ENCODE measurements around the gene ARL4D. TPM values are rescaled to one million over a fixed set of nuclear protein-coding genes. Genes with fewer than 3 reads are reported as not detected.

The ARL4D gene
- polyA plus RNA-seq, 1 donor from 2014 or later, result 10.6 TPM

- Histone ChIP-seq H3K4me2 (ENCODE audit: low read length) (no peak overlapping the region), H3K9me2 (ENCODE audit: insufficient read depth, low read length) (no peaks in the 10 kb centered on the region), H4K20me1 (ENCODE audit: insufficient read depth) (no peaks in the 10 kb centered on the region), H3K27me3 (ENCODE audit: insufficient read depth, low read depth, low read length) (no peaks in the 10 kb centered on the region), H3K9ac (ENCODE audit: low read length) (no peak overlapping the region), H3K36me3 (ENCODE audit: insufficient read depth, low read length) (no peaks in the 10 kb centered on the region), H3F3A (ENCODE audit: insufficient read depth, low read length, poor library complexity, severe bottlenecking) (no peaks in the 10 kb centered on the region), H3K9me3 (ENCODE audit: low read length) (no peaks in the 10 kb centered on the region), H3K79me2 (replicated peaks; ENCODE audit: insufficient read depth, low read length) (no peaks in the 10 kb centered on the region), H3K27ac (ENCODE audit: low read length) (no peak overlapping the region), H2AFZ (ENCODE audit: low read depth, low read length) (no peak overlapping the region), H3K4me3 (ENCODE audit: low read length) (no peak overlapping the region)
- TF ChIP-seq SMC3 (conservative IDR thresholded peaks at IDR 0.05; ENCODE audit: poor library complexity), result no peak
- TF ChIP-seq REST (IDR thresholded peaks at IDR 0.05; ENCODE audit: borderline replicate concordance), result no peak
- TF ChIP-seq CTCF (IDR thresholded peaks at IDR 0.05; ENCODE audit: poor library complexity, severe bottlenecking), result no peak
These were observed 50.1 kb downstream of the ARL4D start for GRCh38 chr17:43448720-43449469.

GRCh38 chr17:43449470-43450248 lies 50.9 kb downstream of the ARL4D start:
- Histone ChIP-seq H3K27me3 (ENCODE audit: insufficient read depth, low read depth, low read length) (no peaks in the 10 kb centered on the region), H4K20me1 (ENCODE audit: insufficient read depth) (no peaks in the 10 kb centered on the region), H2AFZ (ENCODE audit: low read depth, low read length) (no peak overlapping the region), H3K4me2 (ENCODE audit: low read length) (no peak overlapping the region), H3K9ac (ENCODE audit: low read length) (no peak overlapping the region), H3K4me3 (ENCODE audit: low read length) (no peak overlapping the region), H3F3A (ENCODE audit: insufficient read depth, low read length, poor library complexity, severe bottlenecking) (no peaks in the 10 kb centered on the region), H3K9me3 (ENCODE audit: low read length) (no peaks in the 10 kb centered on the region), H3K79me2 (replicated peaks; ENCODE audit: insufficient read depth, low read length) (no peaks in the 10 kb centered on the region), H3K27ac (ENCODE audit: low read length) (no peak overlapping the region), H3K36me3 (ENCODE audit: insufficient read depth, low read length) (no peaks in the 10 kb centered on the region), H3K9me2 (ENCODE audit: insufficient read depth, low read length) (no peaks in the 10 kb centered on the region)
- TF ChIP-seq SMC3 (conservative IDR thresholded peaks at IDR 0.05; ENCODE audit: poor library complexity) (no peak), RAD21 (conservative IDR thresholded peaks at IDR 0.05) (no peak), TAF1 (IDR thresholded peaks at IDR 0.05; ENCODE audit: low read depth) (no peak), POLR2AphosphoS5 (IDR thresholded peaks at IDR 0.05) (no peak), CTCF (IDR thresholded peaks at IDR 0.05; ENCODE audit: poor library complexity, severe bottlenecking) (no peak), EP300 (conservative IDR thresholded peaks at IDR 0.05; ENCODE audit: poor library complexity, severe bottlenecking) (no peak), MXI1 (conservative IDR thresholded peaks at IDR 0.05; ENCODE audit: poor library complexity, severe bottlenecking) (no peak), EZH2 (IDR thresholded peaks at IDR 0.05; ENCODE audit: borderline replicate concordance, insufficient read depth, low read length, poor library complexity, severe bottlenecking) (no peak), REST (IDR thresholded peaks at IDR 0.05; ENCODE audit: borderline replicate concordance) (no peak)
